ENCODE measurements around the gene SAMD4A. TPM values are rescaled to one million over a fixed set of nuclear protein-coding genes. Genes with fewer than 3 reads are reported as not detected.

Gene SAMD4A
- total RNA-seq, 1 experiment from 2014 or later = 18.3 TPM

DNA sequence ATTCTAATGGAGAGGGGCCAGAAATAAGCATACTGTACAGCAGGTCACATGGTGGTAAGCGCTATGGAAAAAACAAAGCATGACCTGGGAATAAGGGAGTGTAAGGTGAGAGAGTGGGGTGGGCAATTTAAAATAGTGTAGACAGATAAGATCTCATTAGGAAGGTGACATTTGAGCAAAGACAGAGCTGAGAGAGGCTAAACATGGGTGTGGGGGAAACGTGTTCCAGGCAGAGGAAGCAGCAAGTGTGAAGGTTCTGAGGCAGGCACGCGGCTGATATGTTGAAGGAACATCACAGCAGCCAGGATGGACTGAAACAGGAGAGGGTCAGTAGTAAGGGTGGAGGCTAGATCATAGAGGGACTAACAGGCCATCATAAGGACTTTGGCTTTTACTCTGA lies 126.8 kb downstream of the SAMD4A start:
- TF ChIP-seq, protein P1, sequence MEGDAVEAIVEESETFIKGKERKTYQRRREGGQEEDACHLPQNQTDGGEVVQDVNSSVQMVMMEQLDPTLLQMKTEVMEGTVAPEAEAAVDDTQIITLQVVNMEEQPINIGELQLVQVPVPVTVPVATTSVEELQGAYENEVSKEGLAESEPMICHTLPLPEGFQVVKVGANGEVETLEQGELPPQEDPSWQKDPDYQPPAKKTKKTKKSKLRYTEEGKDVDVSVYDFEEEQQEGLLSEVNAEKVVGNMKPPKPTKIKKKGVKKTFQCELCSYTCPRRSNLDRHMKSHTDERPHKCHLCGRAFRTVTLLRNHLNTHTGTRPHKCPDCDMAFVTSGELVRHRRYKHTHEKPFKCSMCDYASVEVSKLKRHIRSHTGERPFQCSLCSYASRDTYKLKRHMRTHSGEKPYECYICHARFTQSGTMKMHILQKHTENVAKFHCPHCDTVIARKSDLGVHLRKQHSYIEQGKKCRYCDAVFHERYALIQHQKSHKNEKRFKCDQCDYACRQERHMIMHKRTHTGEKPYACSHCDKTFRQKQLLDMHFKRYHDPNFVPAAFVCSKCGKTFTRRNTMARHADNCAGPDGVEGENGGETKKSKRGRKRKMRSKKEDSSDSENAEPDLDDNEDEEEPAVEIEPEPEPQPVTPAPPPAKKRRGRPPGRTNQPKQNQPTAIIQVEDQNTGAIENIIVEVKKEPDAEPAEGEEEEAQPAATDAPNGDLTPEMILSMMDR (conservative IDR thresholded peaks at IDR 0.05) = no peak
- TF ChIP-seq EZH2 (IDR thresholded peaks at IDR 0.05; ENCODE audit: low read depth) = no peak
- H2AFZ ChIP-seq = no peak overlapping the region
- H3K27ac ChIP-seq = no peak overlapping the region
- ChIA-PET CTCF (no interaction called here), POLR2A (ENCODE audit: unreplicated experiment) (no interaction called here)
- H4K20me1 ChIP-seq (ENCODE audit: insufficient read depth) = no peaks in the 10 kb centered on the region
- BruUV-seq (replicated peaks) = no TSS peak
- no peak for DNase-seq
- intact Hi-C loops (cut with micrococcal nuclease; ENCODE audit: unreplicated experiment) = loop anchor here (5.0 kb wide), 1 partner anchor 44 kb away; no protein-coding TSS in a partner anchor
- no peak overlapping the region for H3K4me3 ChIP-seq
- no peaks in the 10 kb centered on the region for H3F3A ChIP-seq (ENCODE audit: insufficient read depth, low read depth)
- 0 out of 2 replicates have a peak, but pooled peaks cover 9% of the 10 kb centered on the region for H3K79me2 ChIP-seq (ENCODE audit: low read depth)
- no peaks in the 10 kb centered on the region; the same call in 1 of the 2 replicates for H3K9me2 ChIP-seq (ENCODE audit: insufficient read depth)
- no peaks in the 10 kb centered on the region for H3K36me3 ChIP-seq (ENCODE audit: low read depth)
- no peaks in the 10 kb centered on the region for H3K9me3 ChIP-seq (ENCODE audit: insufficient read depth, low read depth)
- H3K27me3 ChIP-seq (ENCODE audit: insufficient read depth, low read depth) = no peaks in the 10 kb centered on the region
- H3K4me1 ChIP-seq (replicated peaks; ENCODE audit: insufficient read depth) = no peaks in the 10 kb centered on the region
- H3K4me2 ChIP-seq = no peak overlapping the region

DNA sequence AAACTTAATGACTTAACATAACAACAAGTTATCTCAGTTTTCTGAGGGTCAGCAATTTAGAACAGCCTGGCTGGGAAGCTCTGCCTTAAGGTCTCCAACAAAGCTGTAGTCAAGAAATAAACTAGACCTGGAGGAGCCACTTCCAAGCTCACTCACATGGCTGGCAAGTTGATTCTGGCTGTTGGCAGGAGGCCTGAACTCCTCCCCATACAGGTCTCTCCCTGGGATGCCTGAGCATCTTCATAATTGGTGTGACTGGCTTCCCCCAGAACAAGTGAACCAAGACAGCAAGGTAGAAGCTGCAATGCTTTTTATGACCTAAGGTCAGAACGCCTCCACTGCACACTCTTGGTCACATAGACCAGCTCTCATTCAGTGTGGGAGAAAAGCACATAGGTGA lies 128.3 kb downstream of the SAMD4A start:
- TF ChIP-seq EZH2 (IDR thresholded peaks at IDR 0.05; ENCODE audit: low read depth) = no peak
- TF ChIP-seq, protein P1 (conservative IDR thresholded peaks at IDR 0.05) = no peak
- H3K36me3 ChIP-seq (ENCODE audit: low read depth) = no peaks in the 10 kb centered on the region
- BruUV-seq (replicated peaks) = no TSS peak
- no peak overlapping the region for H2AFZ ChIP-seq
- POLR2A ChIA-PET (ENCODE audit: unreplicated experiment) = no interaction called here
- H3F3A ChIP-seq (ENCODE audit: insufficient read depth, low read depth) = no peaks in the 10 kb centered on the region
- H3K79me2 ChIP-seq (ENCODE audit: low read depth) = 0 out of 2 replicates have a peak, but pooled peaks cover 9% of the 10 kb centered on the region
- intact Hi-C loops (cut with micrococcal nuclease; ENCODE audit: unreplicated experiment) = no loop called here
- no peaks in the 10 kb centered on the region for H3K9me3 ChIP-seq (ENCODE audit: insufficient read depth, low read depth)
- no peak overlapping the region for H3K4me3 ChIP-seq
- H3K27me3 ChIP-seq (ENCODE audit: insufficient read depth, low read depth) = no peaks in the 10 kb centered on the region
- no peaks in the 10 kb centered on the region for H3K4me1 ChIP-seq (replicated peaks; ENCODE audit: insufficient read depth)
- H3K9me2 ChIP-seq (ENCODE audit: insufficient read depth) = no peaks in the 10 kb centered on the region; the same call in 1 of the 2 replicates
- no peak overlapping the region for H3K27ac ChIP-seq
- no peak for DNase-seq
- CTCF ChIA-PET = no interaction called here
- no peak overlapping the region for H3K4me2 ChIP-seq
- H4K20me1 ChIP-seq (ENCODE audit: insufficient read depth) = no peaks in the 10 kb centered on the region

DNA sequence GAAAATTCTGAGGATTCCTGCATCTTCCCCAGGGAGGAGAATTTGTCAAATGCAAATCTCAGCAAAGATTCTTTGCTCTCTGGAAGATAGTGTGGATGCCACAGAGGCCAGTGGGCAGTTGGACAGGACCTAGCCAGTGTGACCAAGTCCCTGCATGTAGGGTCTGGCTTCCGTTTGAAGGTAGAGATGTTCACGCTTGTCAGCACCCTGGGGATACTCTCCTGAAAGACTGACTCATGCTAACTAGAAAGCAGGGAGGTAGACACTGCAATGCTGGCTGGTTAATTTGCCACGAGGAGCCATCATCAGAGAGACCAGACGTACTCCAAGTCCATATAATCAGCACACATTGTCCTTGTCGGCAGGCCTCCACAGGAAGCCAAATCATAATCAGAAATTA lies 130.1 kb downstream of the SAMD4A start:
- Histone ChIP-seq H3K79me2 (ENCODE audit: low read depth) (0 out of 2 replicates have a peak, but pooled peaks cover 6% of the 10 kb centered on the region), H3K27me3 (ENCODE audit: insufficient read depth, low read depth) (no peaks in the 10 kb centered on the region), H3K36me3 (ENCODE audit: low read depth) (no peaks in the 10 kb centered on the region), H3K4me1 (replicated peaks; ENCODE audit: insufficient read depth) (no peaks in the 10 kb centered on the region), H4K20me1 (ENCODE audit: insufficient read depth) (no peaks in the 10 kb centered on the region), H3K4me2 (no peak overlapping the region), H2AFZ (no peak overlapping the region), H3K4me3 (no peak overlapping the region), H3K9me2 (ENCODE audit: insufficient read depth) (no peaks in the 10 kb centered on the region), H3K27ac (no peak overlapping the region), H3F3A (ENCODE audit: insufficient read depth, low read depth) (no peaks in the 10 kb centered on the region), H3K9me3 (ENCODE audit: insufficient read depth, low read depth) (no peaks in the 10 kb centered on the region)
- TF ChIP-seq, protein P1 (conservative IDR thresholded peaks at IDR 0.05) = no peak
- BruUV-seq (replicated peaks) = no TSS peak
- DNase-seq = no peak
- POLR2A ChIA-PET (ENCODE audit: unreplicated experiment) = no interaction called here
- intact Hi-C loops (cut with micrococcal nuclease; ENCODE audit: unreplicated experiment) = no loop called here
- CTCF ChIA-PET = interaction anchor here (0.6 kb wide), 1 partner anchor 12 kb away, joined by 4 read pairs; no protein-coding TSS in a partner anchor

Data from PC-9 (cell line).